ENCODE data around the gene RHBDF2.

The RHBDF2 gene

GRCh38 chr17:76532072-76532651 is 30.9 kb upstream of the RHBDF2 start:
- no peak overlapping the region for H3K4me3 ChIP-seq (ENCODE audit: low read depth, low read length)
- DNase-seq (ENCODE audit: low read depth): no peak
- TF ChIP-seq CTCF (IDR thresholded peaks at IDR 0.05; ENCODE audit: low read depth, low read length, missing control alignments): no peak

DNA sequence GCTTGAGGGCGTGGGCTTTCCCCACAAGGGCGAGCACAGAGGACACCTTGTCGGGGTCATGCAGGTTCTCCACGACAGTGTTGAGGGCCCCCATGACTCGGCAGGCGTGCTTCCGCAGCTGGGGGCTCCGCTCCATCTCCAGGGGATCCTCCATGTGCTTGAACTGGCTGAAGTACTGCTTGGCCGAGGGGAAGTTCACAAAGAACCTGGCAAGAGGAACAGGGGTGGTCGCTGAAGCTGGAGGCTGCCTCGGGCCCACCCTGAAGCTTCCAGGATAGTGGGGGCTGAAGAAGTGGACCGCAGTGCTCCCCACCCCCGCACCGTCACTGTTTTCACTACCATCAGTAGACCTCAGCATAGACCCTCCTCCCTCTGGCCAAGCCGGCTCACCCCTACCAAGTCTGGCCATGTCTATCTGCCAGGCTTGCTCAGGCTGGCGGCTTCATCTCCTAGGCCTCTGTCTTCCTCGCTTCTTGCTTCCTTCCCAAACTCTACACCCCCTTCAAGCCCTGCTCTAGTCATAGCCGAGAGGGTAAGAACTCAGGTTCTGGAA is 30.3 kb upstream of the RHBDF2 start:
- TF ChIP-seq CTCF (IDR thresholded peaks at IDR 0.05; ENCODE audit: low read depth, low read length, missing control alignments): no peak
- H3K4me3 ChIP-seq (ENCODE audit: low read depth, low read length): no peak overlapping the region
- DNase-seq (ENCODE audit: low read depth): no peak

DNA sequence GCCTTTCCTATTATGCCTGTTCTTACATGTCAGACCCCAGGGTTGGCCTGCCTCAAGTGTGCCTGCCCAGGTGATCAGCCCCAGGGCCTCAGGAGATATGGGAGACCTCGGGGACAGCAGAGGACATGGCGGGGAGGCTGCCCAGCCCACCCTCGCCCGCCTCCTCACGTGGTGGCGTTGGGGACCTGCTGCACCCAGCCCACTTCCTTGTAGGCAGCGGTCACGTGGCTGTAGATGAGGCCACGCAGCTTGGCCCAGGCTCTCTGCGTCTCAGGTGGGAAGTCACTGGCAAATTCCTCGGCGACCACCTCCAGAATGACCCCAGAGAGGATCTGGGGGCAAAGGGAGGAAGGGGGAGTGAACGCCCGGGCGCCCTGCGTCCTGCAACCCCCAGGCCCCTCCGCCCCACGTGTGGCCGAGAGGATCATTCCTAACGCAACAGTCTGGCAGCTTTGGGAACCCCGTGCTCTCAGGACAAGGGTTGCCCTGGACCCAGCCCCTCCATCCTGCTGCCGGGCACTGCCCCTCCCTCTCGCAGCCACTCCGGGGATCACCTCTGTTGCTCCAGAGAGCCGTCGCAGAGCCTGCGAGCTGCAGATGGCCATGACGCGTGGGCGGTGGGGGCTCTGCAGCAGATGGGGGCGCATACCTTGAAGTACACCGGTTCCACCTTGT is 29.7 kb upstream of the RHBDF2 start:
- no peak for TF ChIP-seq CTCF (IDR thresholded peaks at IDR 0.05; ENCODE audit: low read depth, low read length, missing control alignments)
- H3K4me3 ChIP-seq (ENCODE audit: low read depth, low read length): no peak overlapping the region
- no peak for DNase-seq (ENCODE audit: low read depth)

- no peak overlapping the region for H3K4me3 ChIP-seq (ENCODE audit: low read depth, low read length)
- no peak for DNase-seq (ENCODE audit: low read depth)
- no peak for TF ChIP-seq CTCF (IDR thresholded peaks at IDR 0.05; ENCODE audit: low read depth, low read length, missing control alignments)
Observed at GRCh38 chr17:76530095-76530723, 29.0 kb upstream of the RHBDF2 start.

- no peak overlapping the region for H3K4me3 ChIP-seq (ENCODE audit: low read depth, low read length)
- no peak for TF ChIP-seq CTCF (IDR thresholded peaks at IDR 0.05; ENCODE audit: low read depth, low read length, missing control alignments)
- DNase-seq (ENCODE audit: low read depth): no peak
Observed at GRCh38 chr17:76529224-76530094, 28.2 kb upstream of the RHBDF2 start.

GRCh38 chr17:76528528-76529223 is 27.5 kb upstream of the RHBDF2 start:
- H3K4me3 ChIP-seq (ENCODE audit: low read depth, low read length): peak overlapping the region; percentile 58

More at GRCh38 chr17:76528528-76529223, 27.5 kb upstream of the RHBDF2 start:
- DNase-seq (ENCODE audit: low read depth): no peak
- peak; percentile 34 for TF ChIP-seq CTCF (IDR thresholded peaks at IDR 0.05; ENCODE audit: low read depth, low read length, missing control alignments)
